Effector CD8-positive, alpha-beta T cell (primary cell): ENCODE data around the gene HACD4.
"Not testable (repeated sequence)": the region's sequence is repeated elsewhere in the genome, so short reads cannot be mapped to it uniquely, and the experiment has no call there.

Source experiments
- DNase-seq: peaks from one replicate; lab custom pipeline; 2025; lab: John Stamatoyannopoulos, UW

Gene HACD4

GRCh38 chr9:20973246-20973947, 58.0 kb downstream of the HACD4 start:
- DNase-seq, result not testable (repeated sequence)

- DNase-seq, result no peak
Measured at GRCh38 chr9:20972684-20973083, 58.8 kb downstream of the HACD4 start.

GRCh38 chr9:20962536-20963225, 68.8 kb downstream of the HACD4 start:
- DNase-seq, result no peak

DNA sequence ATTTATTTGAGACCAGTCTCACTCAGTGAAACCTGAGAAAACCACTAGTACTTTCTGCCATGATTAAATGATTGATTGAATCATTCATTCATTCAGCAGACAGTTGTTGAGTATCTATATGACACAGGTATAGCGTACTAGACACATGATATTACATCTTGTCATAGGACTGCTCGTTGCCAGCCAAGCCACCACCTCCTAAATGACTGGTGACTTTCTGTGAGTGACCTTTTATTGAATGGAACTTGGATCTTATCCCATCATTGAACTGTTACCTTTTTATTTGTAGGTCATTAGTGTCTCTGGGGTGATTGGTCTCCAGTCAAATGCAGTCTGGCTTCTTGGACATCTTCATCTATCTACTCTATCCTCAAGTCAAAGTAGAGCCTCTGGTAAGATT, 80.7 kb downstream of the HACD4 start:
- DNase-seq, result no peak
